ENCODE data around the gene EVI2B. TPM values are rescaled to one million over a fixed set of nuclear protein-coding genes. Genes with fewer than 3 reads are reported as not detected.

EVI2B gene
- total RNA-seq, 4 donors from 2014 or later, result 1.2 to 5.0 (median 2.4) TPM

- WGBS, 2 donors, result 83 to 90% methylated on average over 2 of the region's 2 CpGs
- no peak overlapping the region for H3K4me3 ChIP-seq (ENCODE audit: low read depth, poor library complexity, severe bottlenecking)
- no peak for TF ChIP-seq CTCF (IDR thresholded peaks at IDR 0.05)
- no peak for TF ChIP-seq POLR2A (IDR thresholded peaks at IDR 0.05)
- no peak for DNase-seq (ENCODE audit: low spot score in 2 of 2)
- intact Hi-C loops (cut with DNase I; ENCODE audit: low total_unique reads), result no loop called here
These were observed 59.2 kb downstream of the EVI2B start for GRCh38 chr17:31254654-31255053.

Other genes starting within 250 kb of the EVI2B start
- 10 to 100 TPM; 27.5 to 48.6 (median 34.3) TPM for gene NF1, start 219.1 kb downstream of the EVI2B start, total RNA-seq
- not detected for gene OMG, start 16.8 kb downstream of the EVI2B start, total RNA-seq
- gene EVI2A, start 7.6 kb upstream of the EVI2B start, total RNA-seq, result 1 to 10 TPM; 1.2 to 4.0 (median 2.0) TPM
- gene RAB11FIP4, start 77.6 kb upstream of the EVI2B start, total RNA-seq, result 10 to 100 TPM; 27.4 to 62.8 (median 34.1) TPM

Data from lower leg skin (tissue), 4 donors.